ENCODE measurements around the gene HYCC1. TPM values are rescaled to one million over a fixed set of nuclear protein-coding genes. Genes with fewer than 3 reads are reported as not detected.

Gene HYCC1
- total RNA-seq, 4 donors from 2014 or later, result 46.1 to 107 (median 65.2) TPM

GRCh38 chr7:23003505-23004246 is 10.3 kb downstream of the HYCC1 start:
- ATAC-seq (ENCODE audit: low FRiP score), result no peak
- TF ChIP-seq CTCF (IDR thresholded peaks at IDR 0.05), result no peak

GRCh38 chr7:23002698-23003097 is 11.2 kb downstream of the HYCC1 start:
- ATAC-seq (ENCODE audit: low FRiP score), result no peak
- no peak for TF ChIP-seq CTCF (IDR thresholded peaks at IDR 0.05)
- DNase-seq (ENCODE audit: low spot score), result no peak

More at GRCh38 chr7:23003505-23004246, 10.3 kb downstream of the HYCC1 start:
- DNase-seq (ENCODE audit: low spot score), result no peak

- TF ChIP-seq CTCF (IDR thresholded peaks at IDR 0.05), result no peak
- no peak for ATAC-seq (ENCODE audit: low FRiP score)
Observed at GRCh38 chr7:23001610-23002009, 12.3 kb downstream of the HYCC1 start.

GRCh38 chr7:23000597-23001360 is 13.2 kb downstream of the HYCC1 start:
- no peak for TF ChIP-seq CTCF (IDR thresholded peaks at IDR 0.05)
- DNase-seq (ENCODE audit: low spot score) (no peak), ATAC-seq (ENCODE audit: low FRiP score) (no peak)

More at GRCh38 chr7:23001610-23002009, 12.3 kb downstream of the HYCC1 start:
- DNase-seq (ENCODE audit: low spot score), result no peak

- no peak for TF ChIP-seq CTCF (IDR thresholded peaks at IDR 0.05)
- no peak for DNase-seq (ENCODE audit: low spot score)
- ATAC-seq (ENCODE audit: low FRiP score), result no peak
Observed at GRCh38 chr7:22998519-22998896, 15.4 kb downstream of the HYCC1 start.

- TF ChIP-seq CTCF (IDR thresholded peaks at IDR 0.05), result no peak
- DNase-seq (ENCODE audit: low spot score) (no peak), ATAC-seq (ENCODE audit: low FRiP score) (no peak)
Observed at GRCh38 chr7:22997871-22998518, 15.9 kb downstream of the HYCC1 start.
